GM12892 (cell line): ENCODE measurements around the gene RPTOR.

Experiments used
- DNase-seq: peaks from one replicate; pipeline ENCODE4 v3.0.0; 2011; ENCODE audit not compliant: insufficient read length
- FAIRE-seq: peaks from 2 replicates; lab custom pipeline; 2011; peaks lifted over from hg19 to GRCh38; lab: Jason Lieb, UNC
- POLR2A ChIP-seq: IDR thresholded peaks from 2 replicates; pipeline ENCODE4 v1.6.1; 2011; ENCODE audit warnings: low read depth, low read length, control low read depth
- POLR2AphosphoS5 ChIP-seq: IDR thresholded peaks from 2 replicates; pipeline ENCODE4 v1.6.1; 2011; ENCODE audit warnings: low read depth, low read length, control low read depth
- TAF1 ChIP-seq: IDR thresholded peaks from 2 replicates; pipeline ENCODE4 v1.6.1; 2011; ENCODE audit warnings: low read depth, mild to moderate bottlenecking, control low read depth, low read length, borderline replicate concordance

Gene RPTOR

GRCh38 chr17:80588702-80589383, 44.2 kb downstream of the RPTOR start:
- no peak for FAIRE-seq
- DNase-seq, result no peak
- TF ChIP-seq TAF1, result no peak
- no peak for TF ChIP-seq POLR2A
- no peak for TF ChIP-seq POLR2AphosphoS5

- no peak for TF ChIP-seq POLR2AphosphoS5
- TF ChIP-seq TAF1, result no peak
- no peak for TF ChIP-seq POLR2A
- DNase-seq (no peak), FAIRE-seq (no peak)
Measured at GRCh38 chr17:80591788-80592187, 47.1 kb downstream of the RPTOR start.

GRCh38 chr17:80592243-80592642, 47.6 kb downstream of the RPTOR start:
- DNase-seq (no peak), FAIRE-seq (no peak)
- TF ChIP-seq POLR2AphosphoS5 (no peak), TAF1 (no peak), POLR2A (no peak)

GRCh38 chr17:80593181-80593580, 48.5 kb downstream of the RPTOR start:
- no peak for FAIRE-seq
- TF ChIP-seq POLR2AphosphoS5 (no peak), TAF1 (no peak), POLR2A (no peak)
- DNase-seq, result no peak

GRCh38 chr17:80594431-80595269, 50.0 kb downstream of the RPTOR start:
- TF ChIP-seq POLR2AphosphoS5, result no peak
- TF ChIP-seq TAF1, result no peak
- no peak for TF ChIP-seq POLR2A

GRCh38 chr17:80596760-80597608, 52.3 kb downstream of the RPTOR start:
- FAIRE-seq, result no peak
- DNase-seq, result no peak
- TF ChIP-seq TAF1 (no peak), POLR2A (no peak), POLR2AphosphoS5 (no peak)

More at GRCh38 chr17:80594431-80595269, 50.0 kb downstream of the RPTOR start:
- no peak for FAIRE-seq
- no peak for DNase-seq

GRCh38 chr17:80598813-80599545, 54.3 kb downstream of the RPTOR start:
- no peak for FAIRE-seq
- no peak for DNase-seq
- TF ChIP-seq TAF1 (no peak), POLR2AphosphoS5 (no peak), POLR2A (no peak)

- FAIRE-seq (no peak), DNase-seq (no peak)
- TF ChIP-seq POLR2A (no peak), TAF1 (no peak), POLR2AphosphoS5 (no peak)
Measured at GRCh38 chr17:80599546-80600305, 55.1 kb downstream of the RPTOR start.

- no peak for DNase-seq
- no peak for FAIRE-seq
- TF ChIP-seq POLR2AphosphoS5 (no peak), POLR2A (no peak), TAF1 (no peak)
Measured at GRCh38 chr17:80601146-80601545, 56.5 kb downstream of the RPTOR start.

GRCh38 chr17:80603396-80603795, 58.8 kb downstream of the RPTOR start:
- TF ChIP-seq POLR2AphosphoS5, result no peak
- no peak for TF ChIP-seq POLR2A
- TF ChIP-seq TAF1, result no peak
- FAIRE-seq (no peak), DNase-seq (no peak)

- TF ChIP-seq POLR2A (no peak), TAF1 (no peak), POLR2AphosphoS5 (no peak)
- no peak for DNase-seq
- FAIRE-seq, result no peak
Measured at GRCh38 chr17:80604009-80604669, 59.5 kb downstream of the RPTOR start.
